Measurements from ENCODE around the gene WDR73. TPM values are rescaled to one million over a fixed set of nuclear protein-coding genes. Genes with fewer than 3 reads are reported as not detected.

The WDR73 gene
- total RNA-seq, 6 donors from 2014 or later: 21.5 to 138 (median 35.8) TPM

- ATAC-seq (ENCODE audit: low FRiP score in 2 of 2) (peak; percentile 99), DNase-seq (peak; percentile 97 to 99)
- Histone ChIP-seq H3K9me3 (no peaks in the 10 kb centered on the region), H3K27ac (peak within 1 kb of the TSS; percentile 39 to 83 (median 72)), H3K27me3 (no peaks in the 10 kb centered on the region), H3K4me1 (peaks cover 5 to 28% (median 17%) of the 10 kb centered on the region in 4 donors), H3K36me3 (peaks cover 0 to 3% (median 0%) of the 10 kb centered on the region in 4 donors), H3K4me3 (peak within 1 kb of the TSS; percentile 79 to 96 (median 90))
- TF ChIP-seq POLR2AphosphoS5 (IDR thresholded peaks at IDR 0.05) (peak; percentile 31 to 53), POLR2A (IDR thresholded peaks at IDR 0.05) (peak in 1 of 4 donors; percentile 44), EP300 (IDR thresholded peaks at IDR 0.05) (no peak), CTCF (IDR thresholded peaks at IDR 0.05) (peak in 1 of 6 experiments; percentile 8)
- 0% methylated on average over 28 of the region's 68 CpGs for WGBS, 2 donors
Observed at GRCh38 chr15:84600687-84601554, 53.2 kb downstream of the WDR73 start, which contains the start of gene ZSCAN2. ZSCAN2 (plus strand) TSS chr15:84601009; CDS start chr15:84603928, 2,919 bp downstream.

- ATAC-seq (ENCODE audit: low FRiP score in 2 of 2) (peak; percentile 93 to 94), DNase-seq (peak; percentile 85 to 91)
- H3K36me3 ChIP-seq: peaks cover 0 to 3% (median 0%) of the 10 kb centered on the region in 4 donors
- no peaks in the 10 kb centered on the region for H3K27me3 ChIP-seq
- peaks cover 5 to 28% (median 19%) of the 10 kb centered on the region in 4 donors for H3K4me1 ChIP-seq
- H3K27ac ChIP-seq: peak overlapping the region in 2 of 4 donors; percentile 75 to 83
- WGBS, 2 donors: 2 to 3% methylated on average over 14 to 20 of the region's 20 CpGs
- H3K9me3 ChIP-seq: no peaks in the 10 kb centered on the region
- peak overlapping the region; percentile 79 to 96 (median 90) for H3K4me3 ChIP-seq
- TF ChIP-seq POLR2AphosphoS5 (IDR thresholded peaks at IDR 0.05) (peak in 1 of 2 donors; percentile 4), POLR2A (IDR thresholded peaks at IDR 0.05) (no peak)
Observed at GRCh38 chr15:84600331-84600686, 53.8 kb downstream of the WDR73 start.

GRCh38 chr15:84599906-84600305 lies 54.2 kb downstream of the WDR73 start:
- H3K4me3 ChIP-seq: peak overlapping the region in 3 of 4 donors; percentile 79 to 91 (median 90)
- no peak overlapping the region for H3K27ac ChIP-seq
- no peak for TF ChIP-seq POLR2AphosphoS5 (IDR thresholded peaks at IDR 0.05)
- no peak for TF ChIP-seq CTCF (IDR thresholded peaks at IDR 0.05)
- TF ChIP-seq POLR2A (IDR thresholded peaks at IDR 0.05): no peak
- TF ChIP-seq EP300 (IDR thresholded peaks at IDR 0.05): no peak
- ATAC-seq (ENCODE audit: low FRiP score in 2 of 2) (no peak), DNase-seq (no peak)
- WGBS, 2 donors: 78 to 82% methylated on average over 10 of the region's 10 CpGs
- H3K27me3 ChIP-seq: no peaks in the 10 kb centered on the region
- H3K36me3 ChIP-seq: peaks cover 0 to 3% (median 0%) of the 10 kb centered on the region in 4 donors
- no peaks in the 10 kb centered on the region for H3K9me3 ChIP-seq
- H3K4me1 ChIP-seq: peaks cover 5 to 31% (median 19%) of the 10 kb centered on the region in 4 donors

- Histone ChIP-seq H3K4me1 (peaks cover 5 to 31% (median 19%) of the 10 kb centered on the region in 4 donors), H3K4me3 (no peak overlapping the region), H3K36me3 (peaks cover 0 to under 1% (median 0%) of the 10 kb centered on the region in 4 donors), H3K27ac (peak overlapping the region; percentile 20 to 66 (median 44)), H3K27me3 (no peaks in the 10 kb centered on the region), H3K9me3 (no peaks in the 10 kb centered on the region)
- DNase-seq (peak in 1 of 2 donors; percentile 30), ATAC-seq (ENCODE audit: low FRiP score in 2 of 2) (no peak)
- TF ChIP-seq POLR2AphosphoS5 (IDR thresholded peaks at IDR 0.05): no peak
- TF ChIP-seq EP300 (IDR thresholded peaks at IDR 0.05): no peak
- no peak for TF ChIP-seq POLR2A (IDR thresholded peaks at IDR 0.05)
- TF ChIP-seq CTCF (IDR thresholded peaks at IDR 0.05): peak in 5 of 6 experiments; percentile 34 to 64 (median 51)
- WGBS, 2 donors: 33 to 67% methylated on average over 1 of the region's 1 CpG
Observed at GRCh38 chr15:84598993-84599392, 55.1 kb downstream of the WDR73 start.

GRCh38 chr15:84598250-84598649 lies 55.8 kb downstream of the WDR73 start:
- WGBS, 2 donors: 70 to 82% methylated on average over 2 of the region's 2 CpGs
- Histone ChIP-seq H3K4me3 (no peak overlapping the region), H3K9me3 (no peaks in the 10 kb centered on the region), H3K4me1 (peaks cover 5 to 31% (median 19%) of the 10 kb centered on the region in 4 donors), H3K27ac (peak overlapping the region; percentile 20 to 66 (median 44)), H3K27me3 (no peaks in the 10 kb centered on the region), H3K36me3 (no peaks in the 10 kb centered on the region)
- ATAC-seq (ENCODE audit: low FRiP score in 2 of 2) (peak in 1 of 2 donors; percentile 37), DNase-seq (no peak)
- TF ChIP-seq POLR2A (IDR thresholded peaks at IDR 0.05) (no peak), POLR2AphosphoS5 (IDR thresholded peaks at IDR 0.05) (no peak), CTCF (IDR thresholded peaks at IDR 0.05) (no peak), EP300 (IDR thresholded peaks at IDR 0.05) (no peak)

Measured in upper lobe of left lung (tissue), 6 donors.